Epidermal melanocyte (primary cell): Measurements from ENCODE around the gene HIF3A.
A peak's percentile ranks its signal among the peaks of the same experiment; 100 is the strongest.

Experiments used
- DNase-seq: peaks from one replicate; pipeline ENCODE4 v3.0.0; 2011; ENCODE audit warnings: low spot score; ENCODE audit not compliant: insufficient read length

Gene HIF3A

GRCh38 chr19:46381756-46382345 is 85.0 kb downstream of the HIF3A start:
- no peak for DNase-seq

GRCh38 chr19:46383171-46383815 is 86.5 kb downstream of the HIF3A start:
- no peak for DNase-seq

- DNase-seq, result no peak
Measured at GRCh38 chr19:46383846-46384245, 87.0 kb downstream of the HIF3A start.

- DNase-seq, result no peak
Measured at GRCh38 chr19:46384396-46384795, 87.6 kb downstream of the HIF3A start.

GRCh38 chr19:46385636-46386035 is 88.8 kb downstream of the HIF3A start:
- no peak for DNase-seq

GRCh38 chr19:46386151-46386550 is 89.3 kb downstream of the HIF3A start:
- DNase-seq, result no peak

- DNase-seq, result no peak
Measured at GRCh38 chr19:46386996-46387712, 90.3 kb downstream of the HIF3A start.

- DNase-seq, result no peak
Measured at GRCh38 chr19:46387713-46388130, 90.9 kb downstream of the HIF3A start.

GRCh38 chr19:46388311-46389095 is 91.7 kb downstream of the HIF3A start:
- DNase-seq, result no peak

GRCh38 chr19:46390121-46390858 is 93.4 kb downstream of the HIF3A start:
- no peak for DNase-seq

GRCh38 chr19:46390866-46391265 is 94.0 kb downstream of the HIF3A start:
- DNase-seq, result no peak

- DNase-seq, result no peak
Measured at GRCh38 chr19:46391296-46392251, 94.7 kb downstream of the HIF3A start.

- DNase-seq, result peak; percentile 27
Measured at GRCh38 chr19:46392252-46392801, 95.5 kb downstream of the HIF3A start.

GRCh38 chr19:46392837-46393236 is 96.0 kb downstream of the HIF3A start:
- no peak for DNase-seq
